Inflammatory macrophage treated with lipopolysaccharide for 1 hour (primary cell): ENCODE results near the gene MTMR3.

Source experiments
- DNase-seq, 2 donors: peaks; one replicate each; pipeline ENCODE4 v3.0.0-alpha.2; 2020 to 2022

MTMR3 gene

DNA sequence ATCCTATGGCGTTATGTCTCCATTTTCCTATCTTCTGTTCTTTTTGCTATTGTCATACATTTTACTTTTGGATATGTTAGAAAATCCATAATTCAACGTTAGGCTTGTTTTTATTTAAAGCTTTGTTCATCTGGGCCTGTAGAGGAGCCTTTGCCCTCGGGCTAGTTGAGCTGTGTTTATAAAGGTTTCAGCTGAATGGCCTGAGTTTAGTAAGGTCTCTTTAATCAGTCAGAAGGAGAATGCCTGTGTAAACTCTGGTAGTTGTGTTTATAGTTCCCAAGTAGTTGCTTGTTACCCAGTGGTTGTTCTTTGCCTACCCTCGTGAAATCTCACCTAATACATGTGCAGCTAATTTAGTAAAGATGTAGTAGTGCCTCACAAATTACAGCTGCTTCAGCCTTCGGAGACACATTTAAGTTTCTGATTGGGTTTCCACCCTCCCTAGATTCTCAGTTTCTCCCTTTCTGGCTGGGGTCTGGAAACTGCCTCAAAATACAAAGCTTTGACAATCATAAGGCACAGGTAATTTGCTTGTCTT lies 33.1 kb downstream of the MTMR3 start:
- no peak for DNase-seq

DNA sequence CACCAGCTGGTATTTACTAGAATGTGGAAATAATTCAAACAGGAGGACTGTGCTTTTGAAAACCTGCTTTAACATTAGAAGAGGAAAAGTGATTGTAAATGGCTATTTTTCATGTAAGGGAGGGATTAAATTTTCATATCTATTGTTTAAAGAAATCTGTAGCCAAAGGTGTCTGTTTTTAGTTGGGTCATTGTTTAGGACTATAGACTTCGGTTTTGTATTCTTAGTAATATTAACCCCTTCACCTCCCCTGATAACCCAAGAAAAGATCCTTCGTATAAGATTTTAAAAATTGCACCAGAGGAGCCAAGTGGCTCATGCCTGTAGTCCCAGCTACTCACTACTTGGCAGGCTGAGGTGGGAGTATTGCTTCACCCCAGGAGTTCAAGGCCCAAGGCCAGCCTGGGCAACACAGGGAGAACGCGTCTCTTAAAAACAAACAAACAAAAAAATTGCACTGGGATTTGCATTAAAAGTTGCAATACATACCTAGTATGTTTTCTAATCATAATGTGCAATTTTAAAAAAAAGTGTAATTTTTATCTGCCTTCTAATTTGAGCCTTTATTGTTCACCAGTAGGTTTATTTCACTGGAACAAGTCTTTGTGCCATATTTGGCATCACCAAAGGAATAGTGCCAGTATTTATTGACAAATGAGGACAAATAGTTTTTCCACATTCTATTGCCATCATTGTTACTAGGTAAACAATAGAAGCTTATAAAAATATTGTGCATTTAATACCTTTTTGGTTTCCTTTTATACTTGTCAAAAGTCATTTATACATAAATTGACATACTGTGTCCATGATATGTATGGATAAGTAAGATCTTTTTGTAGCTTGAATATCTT lies 34.3 kb downstream of the MTMR3 start:
- no peak for DNase-seq

GRCh38 chr22:29925402-29925801 lies 42.4 kb downstream of the MTMR3 start:
- no peak for DNase-seq

GRCh38 chr22:29926057-29926456 lies 43.1 kb downstream of the MTMR3 start:
- no peak for DNase-seq

DNA sequence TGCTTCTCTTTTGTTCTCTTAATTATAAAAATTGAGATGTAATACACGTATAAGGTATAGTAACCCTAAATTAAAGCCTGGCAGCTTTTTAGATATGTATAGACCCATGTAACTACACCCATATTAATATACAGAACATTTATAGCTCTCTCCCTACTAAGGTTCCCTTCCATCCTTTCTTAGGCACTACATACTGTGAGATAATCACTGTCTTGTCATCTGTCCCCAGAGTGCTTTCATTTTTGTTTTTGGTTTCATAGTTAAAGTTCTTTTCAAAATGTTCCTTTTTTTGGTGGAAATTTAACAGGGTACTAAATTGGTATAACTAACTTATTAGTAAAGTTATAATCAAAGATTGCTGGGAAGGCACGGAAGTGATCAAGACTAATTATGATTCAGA lies 49.2 kb downstream of the MTMR3 start:
- DNase-seq, result peak in 1 of 2 donors; percentile 46

- no peak for DNase-seq
Observed at GRCh38 chr22:29933619-29934018, 50.6 kb downstream of the MTMR3 start.

DNA sequence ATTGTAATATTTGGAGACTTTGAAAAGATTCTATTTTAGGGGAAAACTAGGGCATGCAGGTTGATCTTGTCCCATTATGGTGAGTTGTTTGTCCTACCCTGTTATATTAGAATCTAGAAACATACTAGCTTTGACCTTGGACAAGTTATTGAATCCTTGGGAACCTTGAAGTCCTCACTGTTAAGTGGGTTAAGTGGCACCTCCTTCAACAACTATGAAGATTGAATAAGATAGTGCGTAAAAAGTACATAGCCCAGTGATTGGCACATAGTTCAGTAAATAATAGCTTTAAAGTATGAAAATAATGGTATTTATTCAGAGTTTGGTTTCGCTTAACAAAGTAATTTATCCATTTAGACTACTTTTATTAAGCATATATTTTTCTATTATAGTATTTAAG lies 51.6 kb downstream of the MTMR3 start:
- no peak for DNase-seq

- no peak for DNase-seq
Observed at GRCh38 chr22:29936186-29936585, 53.2 kb downstream of the MTMR3 start.

GRCh38 chr22:29937940-29938693 lies 55.1 kb downstream of the MTMR3 start:
- DNase-seq, result peak; percentile 67 to 89

- DNase-seq, result no peak
Observed at GRCh38 chr22:29940526-29940925, 57.6 kb downstream of the MTMR3 start.

- DNase-seq, result no peak
Observed at GRCh38 chr22:29944339-29944738, 61.4 kb downstream of the MTMR3 start.

- no peak for DNase-seq
Observed at GRCh38 chr22:29945435-29945834, 62.5 kb downstream of the MTMR3 start.

DNA sequence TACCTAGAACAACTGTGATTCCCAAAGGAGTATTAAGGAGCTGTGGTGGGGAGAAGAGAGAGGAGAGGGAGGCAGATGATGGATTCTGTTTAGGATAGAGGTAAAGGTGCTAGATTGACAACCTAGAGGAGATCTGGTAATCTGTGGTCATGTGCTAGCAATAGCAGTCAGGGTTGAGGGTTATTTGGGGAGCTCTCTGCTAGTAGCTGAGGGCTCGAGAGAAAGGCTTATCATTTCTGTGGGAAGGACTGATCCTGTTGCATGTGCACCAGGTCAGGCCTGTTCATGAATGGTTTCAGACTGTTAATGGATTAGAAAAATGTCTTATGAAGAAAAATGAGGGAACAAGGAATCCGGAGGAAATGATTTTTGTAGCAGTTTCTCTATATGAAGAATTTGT lies 63.2 kb downstream of the MTMR3 start:
- DNase-seq, result no peak

DNA sequence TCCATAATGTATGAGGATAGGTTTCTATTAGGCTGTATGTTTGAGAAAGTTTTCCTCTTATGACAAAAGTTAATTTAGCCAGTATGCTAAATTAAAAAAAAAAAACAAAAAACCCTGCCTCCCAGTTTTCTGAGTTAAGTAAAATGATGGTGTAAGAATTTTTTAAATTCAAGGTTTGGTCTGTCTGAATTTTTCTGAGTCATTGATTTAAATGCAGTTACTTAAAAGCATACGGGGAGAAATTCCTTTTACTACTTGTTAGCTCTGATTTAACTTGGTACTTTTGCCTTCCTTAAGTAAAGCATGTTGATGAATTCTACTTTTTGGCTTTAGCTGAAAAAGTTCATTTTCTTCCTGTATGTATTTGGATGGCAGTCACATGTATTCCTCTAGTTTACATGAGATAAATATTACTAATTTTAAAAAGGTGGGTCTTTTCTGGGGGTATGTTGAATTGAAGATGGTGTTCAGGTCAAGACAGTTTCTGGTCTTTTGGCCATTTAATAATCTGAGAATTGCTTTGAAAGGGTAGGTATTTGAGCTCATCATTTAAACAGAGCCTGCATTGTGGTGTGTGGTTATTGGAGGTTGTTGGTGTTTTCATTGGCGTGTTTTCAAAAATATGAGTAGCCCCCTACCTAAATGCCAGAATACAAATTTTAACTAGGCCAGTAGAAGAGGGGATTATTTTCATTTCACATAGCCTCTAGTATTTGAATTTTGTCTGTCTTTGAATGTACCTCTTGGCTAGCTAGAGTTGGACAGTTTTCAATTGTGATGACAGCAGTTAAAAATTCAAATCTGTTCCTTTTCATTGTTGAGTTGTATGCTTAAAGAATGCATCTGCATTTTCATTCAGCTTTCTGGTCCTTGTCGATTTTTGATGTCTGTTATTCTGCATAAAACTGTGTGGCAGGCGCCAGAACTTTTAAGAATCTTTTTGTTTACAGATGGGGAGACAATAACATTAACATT lies 64.7 kb downstream of the MTMR3 start:
- no peak for DNase-seq

DNA sequence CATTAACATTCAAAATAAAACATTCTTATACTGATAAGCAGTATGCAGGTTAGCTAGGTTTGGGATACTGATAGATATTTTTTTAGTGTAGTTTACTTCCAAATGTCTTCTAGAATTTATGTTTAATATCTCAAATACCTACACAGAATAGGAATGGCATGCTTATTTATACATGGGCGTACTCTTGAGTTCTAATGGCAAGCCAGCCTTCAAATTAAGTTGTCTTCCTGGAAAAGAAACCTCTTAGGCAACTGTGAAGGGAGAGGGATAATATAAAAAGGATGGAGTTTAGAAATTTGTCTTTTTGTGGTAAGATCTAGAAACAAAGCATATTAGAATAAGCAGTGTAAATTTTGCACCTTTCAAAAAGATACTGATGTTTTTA lies 65.4 kb downstream of the MTMR3 start:
- DNase-seq, result no peak

DNA sequence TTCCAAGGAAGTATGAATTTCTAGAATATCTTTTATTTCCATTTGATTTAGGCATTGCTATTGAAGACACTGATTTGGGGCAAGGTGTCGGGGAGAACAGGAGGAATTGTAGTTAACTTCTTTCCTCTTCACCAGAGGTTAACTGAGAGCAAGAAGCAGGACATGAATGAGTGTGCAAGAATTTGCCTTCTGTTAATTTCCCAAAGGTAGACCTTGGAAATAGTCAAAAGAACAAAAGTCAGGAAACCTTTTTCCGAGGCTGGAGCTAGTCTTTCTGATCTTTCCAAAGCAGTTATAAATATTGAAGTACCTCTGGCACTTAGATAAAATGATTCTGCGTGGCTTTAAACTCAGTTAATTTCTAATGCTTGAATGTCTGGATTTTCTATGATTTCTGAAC lies 66.9 kb downstream of the MTMR3 start:
- no peak for DNase-seq

GRCh38 chr22:29951791-29952413 lies 68.9 kb downstream of the MTMR3 start:
- peak; percentile 60 to 72 for DNase-seq

- no peak for DNase-seq
Observed at GRCh38 chr22:29954203-29954855, 71.4 kb downstream of the MTMR3 start.

GRCh38 chr22:29956680-29957079 lies 73.7 kb downstream of the MTMR3 start:
- no peak for DNase-seq

GRCh38 chr22:29958170-29958569 lies 75.2 kb downstream of the MTMR3 start:
- no peak for DNase-seq

- DNase-seq, result peak; percentile 38 to 41
Observed at GRCh38 chr22:29964776-29965175, 81.8 kb downstream of the MTMR3 start.

DNA sequence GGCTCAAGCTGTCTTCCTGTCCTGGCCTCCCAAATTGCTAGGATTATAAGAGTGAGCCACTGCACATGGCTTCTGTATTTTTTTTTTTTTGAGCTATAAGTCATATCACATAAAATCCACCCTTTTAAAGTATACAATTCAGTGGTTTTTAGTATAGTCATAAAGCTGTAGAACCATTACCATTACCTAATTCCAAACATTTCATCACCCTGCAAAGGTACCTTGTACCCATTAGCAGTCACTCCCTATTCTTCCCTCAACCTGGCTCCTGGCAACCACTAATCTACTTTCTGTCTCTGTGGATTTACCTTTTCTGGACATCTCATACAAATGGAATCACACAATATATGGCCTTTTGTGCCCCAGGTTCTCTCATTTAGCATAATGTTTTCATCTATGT lies 84.5 kb downstream of the MTMR3 start:
- no peak for DNase-seq
